B cell (primary cell): ENCODE data around the gene ADSS1. TPM values are rescaled to one million over a fixed set of nuclear protein-coding genes. Genes with fewer than 3 reads are reported as not detected.

Experiments used
- ATAC-seq: fragments of 200-7000 bp; cut with Tn5 transposase; one replicate; pipeline ENCODE4 v1.10.0; 2021; ENCODE audit warnings: low read depth, mild to moderate bottlenecking, moderate number of reproducible peaks, moderate library complexity
- CTCF ChIA-PET: fragments of 350-600 bp; sonication (Branson Sonifier 250); formaldehyde crosslinking; loops from one replicate; lab custom pipeline; 2021; ENCODE audit warnings: antibody characterized with exemption, inconsistent platforms; lab: Charles Lee
- POLR2A ChIA-PET: fragments of 350-600 bp; sonication (Branson Sonifier 250); formaldehyde crosslinking; loops from one replicate; lab custom pipeline; 2021; ENCODE audit warnings: antibody characterized with exemption; lab: Charles Lee
- DNase-seq: peaks from one replicate; pipeline ENCODE4 v3.0.0; 2013
- H2AFZ ChIP-seq: 2 replicates; pipeline ENCODE4 v1.6.1; 2012; ENCODE audit warnings: mild to moderate bottlenecking, low read depth, low read length; ENCODE audit not compliant: insufficient read depth, poor library complexity, severe bottlenecking
- H3K27ac ChIP-seq, 2 donors: 1 replicate in 1 of 2; 2 replicates in 1 of 2; pipeline ENCODE4 v1.5.1; 2012 to 2013; ENCODE audit warnings: low read length in 2 of 2, mild to moderate bottlenecking in 2 of 2, moderate library complexity in 1 of 2
- H3K27me3 ChIP-seq, 4 experiments: fragments of 200-600 bp in 1 of 4; sonication (generic) in 1 of 4; replicated peaks in 1 of 4; 1 replicate in 2 of 4; 2 replicates in 2 of 4; pipeline versions ENCODE4 v1.6.1 to v1.7.0; 2013 to 2016; ENCODE audit warnings: low read length in 3 of 4, mild to moderate bottlenecking in 2 of 4, mixed read lengths in 1 of 4, moderate library complexity in 1 of 4; ENCODE audit not compliant: insufficient read depth in 4 of 4, control insufficient read depth in 3 of 4; ENCODE audit errors: control extremely low read depth in 1 of 4
- H3K36me3 ChIP-seq, 2 experiments: replicated peaks in 1 of 2; 1 replicate in 1 of 2; 2 replicates in 1 of 2; pipeline versions ENCODE4 v1.6.1 to v1.7.1; 2013; ENCODE audit warnings: low read length in 1 of 2; ENCODE audit not compliant: insufficient read depth in 2 of 2, control insufficient read depth in 1 of 2; ENCODE audit errors: control extremely low read depth in 1 of 2, extremely low read depth in 1 of 2
- H3K4me1 ChIP-seq, 2 donors: fragments of 200-600 bp in 1 of 2; sonication (generic) in 1 of 2; 1 replicate in 1 of 2; 2 replicates in 1 of 2; pipeline versions ENCODE4 v1.5.1 to v1.6.1; 2013 to 2017; ENCODE audit warnings: low read length in 2 of 2; ENCODE audit not compliant: control insufficient read depth in 2 of 2, insufficient read depth in 2 of 2
- H3K4me2 ChIP-seq: replicated peaks from 2 replicates; pipeline ENCODE3; 2012; ENCODE audit warnings: mild to moderate bottlenecking, low read depth, low read length; ENCODE audit not compliant: poor library complexity, severe bottlenecking
- H3K4me3 ChIP-seq, 5 experiments: fragments of 200-600 bp in 1 of 5; sonication (generic) in 1 of 5; 1 replicate in 3 of 5; 2 replicates in 2 of 5; pipeline versions ENCODE4 v1.5.1 to v1.7.0; 2011 to 2016; ENCODE audit warnings: low read length in 4 of 5, mild to moderate bottlenecking in 4 of 5, low read depth in 2 of 5, control low read depth in 1 of 5, moderate library complexity in 1 of 5; ENCODE audit not compliant: insufficient read depth in 1 of 5; ENCODE audit errors: control extremely low read depth in 1 of 5, extremely low read depth in 1 of 5
- H3K79me2 ChIP-seq: fragments of 200-600 bp; sonication (generic); one replicate; pipeline ENCODE4 v1.6.0; 2016; ENCODE audit warnings: low read length; ENCODE audit not compliant: control insufficient read depth, insufficient read depth
- H3K9ac ChIP-seq: fragments of 200-600 bp; sonication (generic); 2 replicates; pipeline ENCODE4 v1.6.1; 2017; ENCODE audit warnings: mild to moderate bottlenecking, low read length, moderate library complexity
- H3K9me3 ChIP-seq, 3 donors: one replicate each; pipeline versions ENCODE4 v1.6.1 to v1.7.1; 2013; ENCODE audit warnings: low read length in 2 of 3; ENCODE audit not compliant: control insufficient read depth in 2 of 3, insufficient read depth in 1 of 3; ENCODE audit errors: control extremely low read depth in 1 of 3
- H4K20me1 ChIP-seq: 2 replicates; pipeline ENCODE4 v1.6.0; 2012; ENCODE audit warnings: mild to moderate bottlenecking, low read length; ENCODE audit not compliant: insufficient read depth, control insufficient read depth, poor library complexity, severe bottlenecking
- H3K27ac Mint-ChIP-seq: one replicate; pipeline ENCODE4 v1.8.0; 2021; ENCODE audit warnings: mixed read lengths
- H3K27me3 Mint-ChIP-seq: one replicate; pipeline ENCODE4 v1.8.0; 2021; ENCODE audit warnings: mixed read lengths
- H3K4me1 Mint-ChIP-seq: one replicate; pipeline ENCODE4 v1.8.0; 2021; ENCODE audit warnings: mixed read lengths
- H3K4me3 Mint-ChIP-seq: one replicate; pipeline ENCODE4 v1.8.0; 2021; ENCODE audit warnings: mixed read lengths
- H3K9me3 Mint-ChIP-seq: one replicate; pipeline ENCODE4 v1.8.0; 2022; ENCODE audit warnings: mixed read lengths; ENCODE audit not compliant: insufficient read depth
- EZH2 ChIP-seq: IDR thresholded peaks from 2 replicates; pipeline ENCODE4 v1.6.1; 2012; ENCODE audit warnings: borderline replicate concordance, low read depth, mild to moderate bottlenecking, moderate library complexity, low read length; ENCODE audit not compliant: insufficient read depth, poor library complexity, severe bottlenecking
- WGBS: methylation state at CpG from one replicate; pipeline ENCODE4 v1.1.5; 2013; ENCODE audit warnings: missing lambda C conversion rate; ENCODE audit not compliant: insufficient coverage; 5-methylcytosine and 5-hydroxymethylcytosine counted together
- intact Hi-C: fragments of 100-400 bp; cut with micrococcal nuclease; formaldehyde crosslinking; loops from one replicate; pipeline ENCODE4 v1.10.0; 2022
- polyA plus RNA-seq: library from polyadenylated mRNA; depleted of rRNA; stranded (reverse); fragments of >200 nt; gene quantifications from 2 replicates; pipeline ENCODE4 v1.2.3, GENCODE V29; 2012
- total RNA-seq, 2 donors: library from RNA; stranded (reverse); fragments of 120-200 nt in 1 of 2; gene quantifications; 1 replicate in 1 of 2; 2 replicates in 1 of 2; pipeline versions ENCODE4 v1.2.3 to v1.2.4, GENCODE V29; 2013 to 2022
- TF ChIP-seq, protein P1 (sequence below): fragments of 200-600 bp; IDR thresholded peaks from one replicate; pipeline ENCODE4 v1.8.0; 2022; ENCODE audit warnings: antibody characterized with exemption, mild to moderate bottlenecking

Gene ADSS1
- total and polyA plus RNA-seq, 2 donors (not counting 1 experiment from before 2014, with no cell fraction given) = 0.33 to 1.7 TPM

DNA sequence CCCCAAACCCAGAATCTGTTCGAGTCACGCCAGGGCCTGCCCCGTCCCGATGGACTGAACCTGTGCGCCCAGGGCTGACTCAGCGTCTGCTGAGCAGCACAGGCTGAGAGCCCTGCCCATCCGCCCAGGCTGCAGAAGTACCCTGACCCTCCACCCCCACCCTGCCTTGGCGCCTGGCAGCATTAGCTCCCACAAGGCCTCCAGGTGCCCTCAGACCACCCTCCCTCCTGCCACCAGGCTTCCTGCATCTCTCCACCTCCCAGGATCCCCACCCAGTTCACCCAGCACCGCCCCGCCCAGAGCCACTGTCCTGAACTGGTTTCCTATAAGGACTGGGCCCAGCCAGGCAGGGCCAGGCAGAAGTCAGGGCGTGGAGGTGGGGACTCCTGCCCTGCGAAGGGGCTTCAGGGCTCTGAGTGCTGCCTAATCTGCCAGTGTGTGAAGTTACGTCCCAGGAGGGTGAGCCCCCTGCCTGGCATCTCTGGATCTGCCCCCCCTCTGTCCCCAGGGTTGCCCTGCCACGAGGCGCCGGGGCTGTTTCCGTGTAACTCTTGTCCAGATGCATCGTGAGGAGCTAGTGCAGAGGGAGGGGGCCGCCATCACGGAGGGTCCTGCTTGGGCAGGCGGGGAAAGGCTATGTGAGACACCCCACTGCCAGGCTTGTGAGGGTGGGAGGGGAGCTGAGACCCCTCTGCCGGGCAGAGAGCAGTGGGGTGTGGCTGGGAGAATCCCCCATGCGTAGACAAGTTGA, 9.1 kb downstream of the ADSS1 start:
- H3K9me3 ChIP-seq = no peaks in the 10 kb centered on the region
- TF ChIP-seq, protein P1, sequence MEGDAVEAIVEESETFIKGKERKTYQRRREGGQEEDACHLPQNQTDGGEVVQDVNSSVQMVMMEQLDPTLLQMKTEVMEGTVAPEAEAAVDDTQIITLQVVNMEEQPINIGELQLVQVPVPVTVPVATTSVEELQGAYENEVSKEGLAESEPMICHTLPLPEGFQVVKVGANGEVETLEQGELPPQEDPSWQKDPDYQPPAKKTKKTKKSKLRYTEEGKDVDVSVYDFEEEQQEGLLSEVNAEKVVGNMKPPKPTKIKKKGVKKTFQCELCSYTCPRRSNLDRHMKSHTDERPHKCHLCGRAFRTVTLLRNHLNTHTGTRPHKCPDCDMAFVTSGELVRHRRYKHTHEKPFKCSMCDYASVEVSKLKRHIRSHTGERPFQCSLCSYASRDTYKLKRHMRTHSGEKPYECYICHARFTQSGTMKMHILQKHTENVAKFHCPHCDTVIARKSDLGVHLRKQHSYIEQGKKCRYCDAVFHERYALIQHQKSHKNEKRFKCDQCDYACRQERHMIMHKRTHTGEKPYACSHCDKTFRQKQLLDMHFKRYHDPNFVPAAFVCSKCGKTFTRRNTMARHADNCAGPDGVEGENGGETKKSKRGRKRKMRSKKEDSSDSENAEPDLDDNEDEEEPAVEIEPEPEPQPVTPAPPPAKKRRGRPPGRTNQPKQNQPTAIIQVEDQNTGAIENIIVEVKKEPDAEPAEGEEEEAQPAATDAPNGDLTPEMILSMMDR = no peak
- no peak for TF ChIP-seq EZH2
- CTCF ChIA-PET = no interaction called here
- H3K36me3 ChIP-seq = no peaks in the 10 kb centered on the region
- 90% methylated on average over 23 of the region's 23 CpGs for WGBS
- no peaks in the 10 kb centered on the region for H4K20me1 ChIP-seq
- no peak overlapping the region for H3K27ac ChIP-seq
- no peak overlapping the region for H3K4me3 Mint-ChIP-seq
- H3K4me2 ChIP-seq = no peak overlapping the region
- no peak overlapping the region for H3K9ac ChIP-seq
- ATAC-seq (no peak), DNase-seq (no peak)
- intact Hi-C loops = no loop called here
- no peak overlapping the region for H3K27ac Mint-ChIP-seq
- H3K4me3 ChIP-seq = no peak overlapping the region
- POLR2A ChIA-PET = no interaction called here
- H3K27me3 ChIP-seq = peaks cover 0 to 5% (median 1%) of the 10 kb centered on the region in 4 experiments
- no peaks in the 10 kb centered on the region for H3K79me2 ChIP-seq
- no peaks in the 10 kb centered on the region for H3K4me1 Mint-ChIP-seq
- no peak overlapping the region for H2AFZ ChIP-seq
- H3K4me1 ChIP-seq = no peaks in the 10 kb centered on the region
- H3K9me3 Mint-ChIP-seq = no peaks in the 10 kb centered on the region
- H3K27me3 Mint-ChIP-seq = no peaks in the 10 kb centered on the region

DNA sequence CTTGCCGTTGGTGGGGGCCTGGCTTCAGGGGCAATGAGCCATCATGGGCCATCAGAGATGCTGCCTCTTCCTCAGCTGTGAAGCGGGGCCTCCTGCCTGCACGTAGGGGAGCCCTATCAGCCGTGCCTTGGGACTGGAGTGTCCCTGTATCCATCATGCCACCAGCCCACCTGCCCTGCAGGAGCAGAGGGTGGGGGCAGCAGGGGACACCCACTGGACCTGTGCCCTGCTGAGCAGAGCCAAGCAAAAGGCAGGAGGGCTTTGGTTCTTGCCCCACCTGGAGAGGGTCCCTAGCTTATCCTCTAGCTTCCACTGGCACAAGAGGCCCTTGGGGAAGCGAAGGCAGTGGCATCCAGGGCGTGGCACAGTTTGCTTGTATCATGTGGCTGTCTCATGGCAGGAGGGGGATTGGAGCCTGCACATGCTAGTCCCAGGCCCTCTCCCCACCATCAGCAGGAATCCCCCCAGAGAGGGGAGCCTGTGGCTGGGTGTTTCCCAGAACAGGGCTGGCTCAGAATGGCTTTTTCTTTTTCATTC, 10.1 kb downstream of the ADSS1 start:
- POLR2A ChIA-PET = no interaction called here
- Histone ChIP-seq H3K4me2 (no peak overlapping the region), H3K27me3 (peaks cover 0 to 5% (median 1%) of the 10 kb centered on the region in 4 experiments), H2AFZ (no peak overlapping the region), H3K9ac (no peak overlapping the region), H3K36me3 (no peaks in the 10 kb centered on the region), H4K20me1 (no peaks in the 10 kb centered on the region), H3K79me2 (no peaks in the 10 kb centered on the region), H3K4me3 (no peak overlapping the region), H3K9me3 (no peaks in the 10 kb centered on the region), H3K4me1 (no peaks in the 10 kb centered on the region), H3K27ac (no peak overlapping the region)
- no peaks in the 10 kb centered on the region for H3K4me1 Mint-ChIP-seq
- DNase-seq (no peak), ATAC-seq (no peak)
- intact Hi-C loops = no loop called here
- H3K9me3 Mint-ChIP-seq = no peaks in the 10 kb centered on the region
- H3K27ac Mint-ChIP-seq = no peak overlapping the region
- TF ChIP-seq EZH2 = no peak
- TF ChIP-seq, protein P1 = no peak
- no peak overlapping the region for H3K4me3 Mint-ChIP-seq
- H3K27me3 Mint-ChIP-seq = no peaks in the 10 kb centered on the region
- 87% methylated on average over 4 of the region's 6 CpGs for WGBS
- CTCF ChIA-PET = no interaction called here
